HG03439 (cell line): ENCODE data around the gene CDKAL1.

Experiments
- ATAC-seq: cut with Tn5 transposase; IDR thresholded peaks from one replicate; pipeline ENCODE4 v1.9.1; 2021; ENCODE audit warnings: mild to moderate bottlenecking, moderate library complexity; ENCODE audit not compliant: unreplicated experiment

The CDKAL1 gene

DNA sequence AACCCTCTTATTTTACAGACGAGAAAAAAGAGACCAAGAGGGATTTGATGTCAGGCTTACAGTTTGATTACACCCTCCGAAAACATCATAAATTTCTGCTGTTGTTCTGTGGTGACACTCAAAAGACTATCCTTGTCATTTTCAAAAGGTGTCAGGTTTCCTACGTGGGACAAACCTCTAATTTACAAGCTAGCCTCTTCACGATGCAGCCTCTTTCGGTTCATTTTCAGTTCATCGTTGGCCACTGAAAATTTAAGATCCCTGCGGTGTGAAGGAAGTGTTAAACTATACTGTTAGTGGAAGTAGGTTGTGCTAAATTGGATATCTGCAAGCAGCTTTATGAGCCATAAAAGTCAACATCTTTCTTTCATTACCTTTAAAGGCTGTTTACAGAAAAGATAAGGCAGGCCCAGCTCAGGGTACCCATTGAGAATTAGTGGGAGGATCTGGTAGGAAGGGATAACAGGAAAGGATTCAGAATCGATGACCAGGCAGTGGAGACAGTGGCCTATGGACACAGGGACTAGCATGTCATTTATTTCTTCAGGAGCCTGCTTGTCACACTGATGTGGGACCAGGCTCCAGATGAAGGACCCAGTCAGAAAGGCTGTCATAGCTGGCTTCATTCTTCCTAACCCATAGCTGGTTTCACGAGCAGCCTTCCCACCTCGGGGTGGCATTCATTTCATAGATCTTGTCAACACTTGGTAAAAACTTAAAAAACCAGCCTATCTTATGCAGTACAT is 730.2 kb downstream of the CDKAL1 start:
- no peak for ATAC-seq

DNA sequence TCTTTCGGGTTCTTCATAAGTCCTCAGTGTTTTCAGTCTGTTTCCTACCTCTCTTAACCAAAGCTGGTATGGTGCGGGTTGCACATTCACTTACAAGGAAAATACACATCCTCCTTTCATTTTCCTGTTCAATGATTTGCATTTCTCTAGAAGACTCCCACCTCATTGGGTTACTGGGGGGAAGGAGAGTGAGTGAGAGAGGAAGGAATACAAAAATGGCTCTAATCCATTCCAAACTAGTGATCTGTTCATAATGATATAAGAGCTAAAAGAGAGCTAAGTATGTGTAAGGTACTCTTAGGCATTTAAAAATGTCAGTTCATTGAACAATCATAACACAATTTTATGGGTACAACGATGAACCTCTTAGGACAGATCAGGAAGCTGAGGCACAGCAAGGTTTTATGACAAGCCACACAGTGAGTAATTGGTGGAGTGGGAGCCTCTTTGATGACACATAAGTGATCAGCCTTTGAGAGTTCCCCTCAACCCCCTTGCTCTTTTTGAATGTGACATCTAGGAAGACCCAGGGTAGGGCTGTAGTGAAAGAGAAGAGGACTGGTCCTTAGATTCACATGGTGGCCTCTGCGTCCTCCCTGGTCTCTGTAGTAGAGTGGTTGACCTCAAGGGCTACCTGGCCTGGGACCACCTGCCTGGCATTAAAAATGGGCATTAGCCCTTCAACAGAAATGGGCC is 730.9 kb downstream of the CDKAL1 start:
- no peak for ATAC-seq

DNA sequence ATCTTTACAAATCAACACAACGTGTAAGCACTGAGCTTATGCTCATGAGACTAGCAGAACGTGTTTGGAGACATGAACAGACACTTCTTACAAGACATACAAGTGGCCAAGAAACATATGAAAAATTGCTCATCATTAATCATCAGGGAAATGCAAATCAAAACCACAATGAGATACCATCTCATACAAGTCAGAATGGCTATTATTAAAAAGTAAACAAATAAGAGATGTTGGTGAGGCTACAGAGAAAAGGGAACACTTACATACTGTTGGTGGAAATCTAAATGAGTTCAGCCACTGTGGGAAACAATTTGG is 731.4 kb downstream of the CDKAL1 start:
- ATAC-seq: no peak

DNA sequence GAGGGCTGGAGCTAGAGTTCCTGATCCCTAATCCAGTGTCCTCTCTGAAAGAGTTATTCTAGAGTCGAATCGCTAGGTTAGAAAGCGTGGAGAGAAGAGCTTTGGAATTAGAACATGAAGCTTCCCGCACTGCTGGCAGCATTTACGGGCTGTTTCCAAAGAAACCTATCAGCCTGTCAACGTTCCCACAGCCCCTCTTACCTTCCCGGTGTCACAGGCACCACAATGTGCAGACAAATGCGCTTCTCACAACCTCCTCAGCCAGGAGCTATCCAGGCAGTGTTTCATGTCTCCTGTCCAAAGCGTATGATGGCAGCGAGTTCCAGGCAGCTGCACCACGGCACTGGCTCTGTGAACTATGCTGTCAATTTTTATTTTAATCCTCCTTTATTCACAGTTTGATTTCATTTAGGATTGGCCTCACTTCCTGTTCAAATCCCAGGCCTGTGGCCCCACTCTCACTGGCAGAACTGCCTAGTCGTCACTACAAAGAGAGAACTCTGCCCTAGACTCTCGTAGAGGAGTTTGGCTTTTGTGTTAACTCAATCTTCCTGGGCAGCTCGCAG is 736.5 kb downstream of the CDKAL1 start:
- ATAC-seq: no peak

DNA sequence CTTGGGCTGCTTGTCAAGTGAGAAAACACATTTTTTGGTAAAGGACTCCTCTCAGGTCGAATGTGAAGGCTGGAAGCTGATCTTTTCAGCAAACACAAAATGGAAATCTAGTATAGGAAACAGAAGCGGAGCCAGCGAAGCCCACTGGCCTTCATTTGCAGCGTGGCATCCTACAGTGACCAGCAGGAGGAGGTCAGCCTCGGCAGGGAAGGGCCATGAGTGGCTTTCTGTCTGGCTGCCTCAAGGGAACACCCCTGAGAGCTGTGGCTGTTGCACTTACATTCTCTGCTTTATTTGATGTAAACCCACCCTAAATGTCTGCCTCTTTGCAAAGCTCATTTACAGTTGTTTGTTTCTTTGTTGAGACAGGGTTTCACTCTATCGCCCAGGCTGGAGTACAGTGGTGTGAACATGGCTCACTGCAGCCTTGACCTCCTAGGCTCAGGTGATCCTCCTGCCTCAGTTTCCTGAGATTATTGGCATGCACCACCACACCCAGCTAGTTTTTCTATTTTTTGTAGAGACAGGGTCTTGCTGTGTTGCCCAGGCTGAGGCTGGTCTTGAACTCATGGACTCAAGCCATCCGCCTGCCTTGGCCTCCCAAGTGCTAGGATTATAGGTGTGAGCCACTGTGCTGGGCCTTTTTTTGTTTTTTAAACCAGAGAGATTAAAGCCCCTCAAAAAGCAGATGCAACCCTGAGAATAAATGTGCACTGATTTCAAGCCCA is 737.3 kb downstream of the CDKAL1 start:
- no peak for ATAC-seq

DNA sequence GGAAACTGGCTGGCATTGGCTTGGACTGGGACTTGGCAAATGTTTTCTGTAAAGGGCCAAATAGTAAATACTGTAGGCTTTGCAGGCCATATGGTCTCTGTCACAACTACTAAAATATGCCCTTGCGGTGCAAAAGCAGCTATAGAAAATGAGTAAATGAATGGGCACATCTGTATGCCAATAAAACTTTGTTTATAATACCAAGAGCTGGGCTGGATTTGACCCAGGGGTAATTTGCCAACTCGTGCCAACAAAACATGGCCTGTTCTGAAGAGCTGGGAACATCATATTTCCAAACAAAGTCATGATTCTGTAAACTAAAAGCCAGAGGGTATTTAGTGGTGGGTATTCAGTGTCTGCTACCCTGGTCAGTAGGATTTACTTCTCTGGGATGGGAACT is 739.2 kb downstream of the CDKAL1 start:
- ATAC-seq: no peak

DNA sequence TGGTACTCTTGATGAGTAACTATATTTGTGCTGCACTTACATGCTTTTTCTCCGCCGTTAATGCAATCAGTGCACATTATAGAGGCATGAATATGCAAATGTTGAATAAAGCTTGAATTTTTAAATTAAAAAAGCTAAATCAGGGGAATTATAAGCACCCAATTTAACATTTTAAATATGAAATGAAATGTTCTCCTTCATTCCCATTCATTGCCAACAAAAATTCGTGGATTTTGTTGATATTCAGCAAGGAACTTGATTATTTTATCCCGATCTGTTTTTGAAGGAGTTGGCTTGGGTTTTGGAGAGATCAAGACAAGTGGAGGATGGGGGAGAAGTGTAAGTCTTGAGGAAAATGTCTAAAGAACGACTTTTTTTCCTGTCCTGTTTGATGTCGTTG is 740.6 kb downstream of the CDKAL1 start:
- ATAC-seq: no peak

DNA sequence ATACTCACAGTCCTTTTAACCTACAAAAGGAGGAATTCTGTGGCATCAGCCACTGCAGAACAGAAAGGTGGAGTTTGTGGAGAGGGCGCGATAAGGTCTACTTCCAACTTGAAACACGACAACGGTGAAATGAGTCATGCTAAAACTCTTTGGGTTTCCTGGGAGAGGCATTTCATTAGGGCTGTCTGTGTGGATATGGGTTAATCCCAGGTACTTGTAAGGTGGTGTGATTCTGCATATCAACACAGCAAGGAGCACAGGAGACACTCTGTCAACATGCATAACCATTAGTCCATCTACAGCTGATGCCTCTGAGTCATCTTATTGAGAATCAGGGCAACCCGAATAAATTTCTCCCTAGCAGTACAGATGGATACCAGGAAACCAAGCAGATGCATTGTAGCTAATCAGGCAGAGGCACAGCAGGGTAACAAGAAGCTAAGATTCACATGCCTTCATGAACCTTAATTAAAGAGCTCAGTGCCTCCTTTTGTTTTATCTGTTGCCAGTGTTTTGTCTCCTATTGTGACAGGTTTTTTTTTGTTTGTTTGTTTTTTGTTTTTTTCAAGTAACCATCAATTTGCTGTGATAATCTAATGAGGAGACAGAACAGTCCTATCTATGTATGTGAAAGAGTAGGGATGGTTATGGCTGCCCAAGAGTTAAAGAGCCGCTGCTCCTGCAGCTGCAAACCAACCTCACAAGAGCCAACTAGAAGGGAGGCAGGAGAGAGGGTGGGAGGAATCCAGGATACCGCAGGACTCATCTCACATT is 743.5 kb downstream of the CDKAL1 start:
- no peak for ATAC-seq

DNA sequence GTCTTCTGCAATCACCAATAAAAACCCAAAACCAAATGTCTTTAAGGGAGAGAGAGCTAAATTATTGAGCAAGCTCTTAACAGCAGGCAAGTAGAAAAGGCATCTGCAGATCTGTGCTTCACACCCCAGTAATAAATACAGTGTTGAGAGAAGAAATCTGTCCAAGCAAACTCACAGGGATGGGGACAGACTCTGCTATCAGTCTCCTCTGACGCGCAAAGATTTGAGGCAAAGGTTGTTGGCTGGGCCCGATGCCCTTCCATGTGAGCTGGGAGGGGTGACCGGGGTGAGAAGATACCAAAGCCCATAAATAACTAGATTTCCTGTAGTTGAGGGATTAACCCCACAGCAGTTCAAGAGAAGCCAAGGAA is 744.1 kb downstream of the CDKAL1 start:
- ATAC-seq: no peak

DNA sequence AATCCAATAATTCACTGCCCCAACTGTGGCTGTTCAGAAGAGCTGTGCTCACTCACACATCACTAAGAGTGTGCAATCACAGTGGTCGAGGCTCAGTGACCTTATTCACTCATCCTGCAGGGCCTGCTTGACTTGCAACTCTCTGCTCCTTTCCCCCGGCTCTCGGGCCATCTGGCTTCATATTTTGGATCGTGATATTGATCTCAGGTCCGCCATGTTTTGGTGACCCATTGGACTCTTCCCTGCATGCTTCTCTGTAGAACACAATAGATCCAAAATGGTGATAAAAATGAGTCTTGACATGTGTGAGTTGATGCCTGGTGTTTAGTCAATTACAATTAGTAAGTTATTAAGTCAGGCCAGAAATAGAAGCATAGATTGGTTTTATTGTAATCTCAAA is 745.4 kb downstream of the CDKAL1 start:
- no peak for ATAC-seq

DNA sequence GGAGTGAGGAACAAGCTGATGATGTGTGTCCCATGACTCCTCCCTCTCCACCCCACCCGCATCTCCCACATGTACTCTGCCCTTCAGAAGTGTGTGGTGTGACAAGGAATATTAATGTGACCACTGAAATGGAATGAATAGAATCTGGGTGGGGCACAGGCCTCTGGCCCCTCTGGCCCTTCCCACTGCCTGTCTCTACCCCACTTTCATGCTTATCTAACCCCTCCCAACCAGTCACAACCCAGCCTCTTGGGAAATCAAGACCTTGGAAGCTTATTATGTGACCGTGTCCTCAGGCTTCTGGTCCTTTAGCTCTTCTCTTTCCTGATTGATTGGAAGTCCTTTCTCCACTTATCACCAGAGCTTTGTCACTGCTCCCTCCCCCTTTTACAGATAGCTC is 747.1 kb downstream of the CDKAL1 start:
- ATAC-seq: no peak
